COLO668 (cell line): ENCODE measurements around the gene DACT2.
A peak's percentile ranks its signal among the peaks of the same experiment; 100 is the strongest.
"Not testable (repeated sequence)": the region's sequence is repeated elsewhere in the genome, so short reads cannot be mapped to it uniquely, and the experiment has no call there.

Experiments used
- DNase-seq: peaks from one replicate; lab custom pipeline; 2025; ENCODE audit not compliant: unreplicated experiment; lab: John Stamatoyannopoulos, UW

Gene DACT2

GRCh38 chr6:168305096-168305749, 14.4 kb downstream of the DACT2 start:
- DNase-seq = no peak

- DNase-seq = no peak
Measured at GRCh38 chr6:168304752-168305015, 14.9 kb downstream of the DACT2 start.

GRCh38 chr6:168303982-168304751, 15.4 kb downstream of the DACT2 start:
- no peak for DNase-seq

- DNase-seq = peak; percentile 19
Measured at GRCh38 chr6:168302534-168302933, 17.0 kb downstream of the DACT2 start.

GRCh38 chr6:168301648-168302398, 17.8 kb downstream of the DACT2 start:
- DNase-seq = peak; percentile 87

- no peak for DNase-seq
Measured at GRCh38 chr6:168300975-168301647, 18.5 kb downstream of the DACT2 start.

GRCh38 chr6:168299541-168300511, 19.8 kb downstream of the DACT2 start:
- DNase-seq = no peak

- no peak for DNase-seq
Measured at GRCh38 chr6:168297643-168298042, 21.9 kb downstream of the DACT2 start.

GRCh38 chr6:168294901-168295300, 24.7 kb downstream of the DACT2 start:
- DNase-seq = no peak

GRCh38 chr6:168293636-168294530, 25.7 kb downstream of the DACT2 start:
- no peak for DNase-seq

- DNase-seq = peak; percentile 74
Measured at GRCh38 chr6:168292826-168293225, 26.8 kb downstream of the DACT2 start.

- DNase-seq = no peak
Measured at GRCh38 chr6:168291450-168291849, 28.1 kb downstream of the DACT2 start.

GRCh38 chr6:168290095-168290494, 29.5 kb downstream of the DACT2 start:
- no peak for DNase-seq

- no peak for DNase-seq
Measured at GRCh38 chr6:168289571-168289962, 30.0 kb downstream of the DACT2 start.

GRCh38 chr6:168288781-168289570, 30.6 kb downstream of the DACT2 start:
- no peak for DNase-seq

GRCh38 chr6:168287460-168287859, 32.1 kb downstream of the DACT2 start:
- not testable (repeated sequence) for DNase-seq

- DNase-seq = not testable (repeated sequence)
Measured at GRCh38 chr6:168286771-168287446, 32.7 kb downstream of the DACT2 start.

- no peak for DNase-seq
Measured at GRCh38 chr6:168286116-168286515, 33.5 kb downstream of the DACT2 start.
